ENCODE measurements around the gene ELAC1.

DNA sequence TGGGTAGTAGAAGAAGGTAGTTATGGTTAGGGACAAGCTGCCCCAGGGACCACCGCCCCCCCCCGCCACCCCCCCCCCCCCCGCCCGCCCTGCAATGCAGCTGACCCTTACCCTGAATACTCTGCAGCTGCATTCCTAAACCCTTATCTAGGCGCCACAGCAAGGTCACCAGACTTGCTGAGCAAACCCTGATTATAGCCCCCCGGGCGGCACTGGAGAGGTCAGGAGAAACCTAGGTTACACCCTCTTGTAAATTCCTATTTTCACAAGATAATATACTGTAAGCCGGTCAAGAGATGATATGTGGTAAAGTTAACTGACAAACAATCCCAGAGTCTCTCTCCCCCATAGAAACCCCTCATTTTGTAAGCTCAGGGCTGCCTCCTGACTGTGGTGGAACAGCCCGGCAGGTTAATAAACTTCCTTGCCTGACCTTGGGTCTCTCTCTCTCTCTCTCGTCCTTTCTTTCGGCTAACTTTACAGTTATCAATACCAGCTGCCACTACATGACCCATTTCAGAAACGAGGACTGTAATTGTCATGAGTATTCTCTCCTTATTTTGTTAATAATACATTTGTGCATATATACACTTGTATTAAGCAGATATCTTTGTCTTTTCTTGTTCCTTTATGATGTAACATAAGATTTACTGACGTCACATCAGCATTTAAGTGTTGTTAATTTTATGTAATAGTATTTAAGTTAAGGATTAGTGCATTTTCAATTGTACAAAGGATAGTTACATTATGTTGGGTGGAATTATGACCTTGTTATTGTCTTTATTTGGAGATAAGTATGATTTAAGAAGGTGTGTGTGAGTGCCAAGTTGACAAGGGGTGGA is 39.3 kb downstream of the ELAC1 start:
- TF ChIP-seq, protein P1, sequence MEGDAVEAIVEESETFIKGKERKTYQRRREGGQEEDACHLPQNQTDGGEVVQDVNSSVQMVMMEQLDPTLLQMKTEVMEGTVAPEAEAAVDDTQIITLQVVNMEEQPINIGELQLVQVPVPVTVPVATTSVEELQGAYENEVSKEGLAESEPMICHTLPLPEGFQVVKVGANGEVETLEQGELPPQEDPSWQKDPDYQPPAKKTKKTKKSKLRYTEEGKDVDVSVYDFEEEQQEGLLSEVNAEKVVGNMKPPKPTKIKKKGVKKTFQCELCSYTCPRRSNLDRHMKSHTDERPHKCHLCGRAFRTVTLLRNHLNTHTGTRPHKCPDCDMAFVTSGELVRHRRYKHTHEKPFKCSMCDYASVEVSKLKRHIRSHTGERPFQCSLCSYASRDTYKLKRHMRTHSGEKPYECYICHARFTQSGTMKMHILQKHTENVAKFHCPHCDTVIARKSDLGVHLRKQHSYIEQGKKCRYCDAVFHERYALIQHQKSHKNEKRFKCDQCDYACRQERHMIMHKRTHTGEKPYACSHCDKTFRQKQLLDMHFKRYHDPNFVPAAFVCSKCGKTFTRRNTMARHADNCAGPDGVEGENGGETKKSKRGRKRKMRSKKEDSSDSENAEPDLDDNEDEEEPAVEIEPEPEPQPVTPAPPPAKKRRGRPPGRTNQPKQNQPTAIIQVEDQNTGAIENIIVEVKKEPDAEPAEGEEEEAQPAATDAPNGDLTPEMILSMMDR (IDR thresholded peaks at IDR 0.05; ENCODE audit: low read depth, low read length) = no peak
- TF ChIP-seq EZH2phosphoT487 (IDR thresholded peaks at IDR 0.05; ENCODE audit: low read depth) = no peak
